H1 (cell line): ENCODE results near the gene SMG5.

Experiments
- CTCF ChIP-seq, 3 experiments: IDR thresholded peaks; 1 replicate in 2 of 3; 2 replicates in 1 of 3; pipeline versions ENCODE4 v1.5.1 to v1.6.1; 2011; ENCODE audit warnings: low read length in 3 of 3, mild to moderate bottlenecking in 3 of 3, inconsistent platforms in 2 of 3, low read depth in 1 of 3, moderate library complexity in 1 of 3; ENCODE audit not compliant: insufficient read depth in 1 of 3; ENCODE audit errors: control extremely low read depth in 1 of 3
- EZH2 ChIP-seq: fragments of 200-600 bp; sonication (generic); IDR thresholded peaks from 2 replicates; pipeline ENCODE4 v1.7.1; 2012; ENCODE audit warnings: low read depth, mild to moderate bottlenecking, moderate library complexity, low read length, inconsistent platforms; ENCODE audit not compliant: severe bottlenecking

GRCh38 chr1:156319664-156320063 is 37.0 kb upstream of the SMG5 start:
- no peak for TF ChIP-seq EZH2
- peak in 1 of 3 experiments; percentile 15; a peak in 2 of 4 replicates for TF ChIP-seq CTCF (IDR thresholded peaks at IDR 0.05; ENCODE audit: control extremely low read depth in 1 of 3, insufficient read depth in 1 of 3, low read depth in 1 of 3, low read length in 3 of 3)
